HG03097 (cell line): ENCODE measurements around the gene SEPTIN5.

Experiments
- ATAC-seq: cut with Tn5 transposase; IDR thresholded peaks from one replicate; pipeline ENCODE4 v1.9.1; 2021; ENCODE audit not compliant: unreplicated experiment, low FRiP score

Gene SEPTIN5

DNA sequence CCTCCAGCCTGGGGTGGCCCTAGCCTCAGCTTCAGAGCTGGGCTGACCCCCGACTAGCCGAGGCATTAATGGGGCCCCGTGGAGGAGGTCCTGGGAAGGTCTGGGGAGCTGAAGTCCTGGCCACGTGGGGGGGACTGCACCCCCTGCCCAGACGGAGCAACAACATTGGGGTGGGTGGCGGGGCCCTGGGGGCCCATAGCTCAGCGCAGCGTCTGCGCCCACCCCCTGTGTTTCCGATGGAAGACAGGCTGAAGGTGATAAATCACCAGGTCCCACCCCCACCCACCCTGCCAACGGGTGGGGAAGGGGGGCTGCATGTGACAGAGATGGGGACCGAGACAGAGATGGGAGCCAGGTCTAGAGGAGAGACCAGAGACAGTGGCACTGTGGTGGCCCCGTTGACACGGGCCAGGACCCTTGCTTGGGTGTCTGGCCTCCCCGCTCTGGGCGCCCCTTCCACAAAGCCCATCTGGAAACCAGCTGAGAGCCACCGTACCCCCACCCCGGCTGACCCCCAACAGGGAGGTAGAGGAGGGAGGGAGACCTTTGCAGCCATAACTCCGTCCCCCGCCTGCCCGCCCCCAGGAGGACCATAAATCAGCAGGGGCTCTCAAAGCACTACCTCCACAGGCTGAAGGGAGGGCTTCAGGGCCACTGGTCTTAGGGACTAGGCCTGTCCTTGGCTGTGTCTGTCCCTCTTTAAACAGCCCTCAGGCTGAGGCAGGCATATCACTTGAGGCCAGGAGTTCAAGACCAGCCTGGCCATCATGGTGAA lies 17.2 kb downstream of the SEPTIN5 start:
- ATAC-seq: no peak

- ATAC-seq: no peak
These were observed 18.3 kb downstream of the SEPTIN5 start for GRCh38 chr22:19732403-19733113.

DNA sequence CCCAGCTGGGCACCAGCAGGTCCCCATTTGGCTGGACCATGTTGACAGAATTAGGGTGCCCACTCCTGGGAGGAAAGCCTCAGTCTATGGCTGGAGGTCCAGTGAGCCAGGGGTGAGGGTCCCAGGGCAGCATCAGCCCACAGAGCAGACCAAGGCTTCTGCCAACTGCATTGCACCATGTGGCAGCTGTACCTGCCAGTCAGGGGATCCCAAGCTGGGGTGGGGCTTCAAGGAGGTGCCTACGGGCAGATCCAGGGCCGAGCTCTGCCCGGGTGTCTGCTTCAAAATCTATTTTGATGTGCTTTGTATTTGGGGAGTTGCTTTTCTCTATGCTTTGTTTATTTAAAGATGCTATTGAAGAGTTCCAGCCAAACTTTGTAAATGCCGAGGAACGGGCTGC lies 19.5 kb downstream of the SEPTIN5 start:
- no peak for ATAC-seq

DNA sequence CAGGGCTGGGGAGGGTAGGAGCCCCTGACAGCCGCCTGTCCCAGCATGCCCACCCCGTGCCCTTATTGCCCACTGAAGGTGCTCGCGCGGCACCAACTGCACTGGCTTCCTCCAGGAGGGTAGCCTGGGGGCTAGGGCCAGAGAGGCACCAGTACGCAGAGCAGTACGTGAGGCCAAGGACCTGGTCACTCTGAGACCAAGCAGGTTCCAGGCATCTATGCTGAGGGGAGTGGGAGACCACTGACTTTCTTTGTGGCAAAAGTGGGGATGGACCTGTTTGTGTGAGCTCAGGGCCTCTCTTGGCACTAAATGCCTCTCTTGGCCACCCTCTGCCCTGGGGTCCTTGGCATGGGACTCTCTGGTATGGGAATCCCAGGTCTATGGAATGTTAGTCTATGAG lies 19.9 kb downstream of the SEPTIN5 start:
- no peak for ATAC-seq

- ATAC-seq: no peak
These were observed 20.6 kb downstream of the SEPTIN5 start for GRCh38 chr22:19734837-19735382.

- ATAC-seq: no peak
These were observed 21.6 kb downstream of the SEPTIN5 start for GRCh38 chr22:19735665-19736510.

- ATAC-seq: no peak
These were observed 23.8 kb downstream of the SEPTIN5 start for GRCh38 chr22:19737846-19738663.

GRCh38 chr22:19738664-19739447 lies 24.6 kb downstream of the SEPTIN5 start:
- no peak for ATAC-seq

- ATAC-seq: no peak
These were observed 25.2 kb downstream of the SEPTIN5 start for GRCh38 chr22:19739448-19739895.

DNA sequence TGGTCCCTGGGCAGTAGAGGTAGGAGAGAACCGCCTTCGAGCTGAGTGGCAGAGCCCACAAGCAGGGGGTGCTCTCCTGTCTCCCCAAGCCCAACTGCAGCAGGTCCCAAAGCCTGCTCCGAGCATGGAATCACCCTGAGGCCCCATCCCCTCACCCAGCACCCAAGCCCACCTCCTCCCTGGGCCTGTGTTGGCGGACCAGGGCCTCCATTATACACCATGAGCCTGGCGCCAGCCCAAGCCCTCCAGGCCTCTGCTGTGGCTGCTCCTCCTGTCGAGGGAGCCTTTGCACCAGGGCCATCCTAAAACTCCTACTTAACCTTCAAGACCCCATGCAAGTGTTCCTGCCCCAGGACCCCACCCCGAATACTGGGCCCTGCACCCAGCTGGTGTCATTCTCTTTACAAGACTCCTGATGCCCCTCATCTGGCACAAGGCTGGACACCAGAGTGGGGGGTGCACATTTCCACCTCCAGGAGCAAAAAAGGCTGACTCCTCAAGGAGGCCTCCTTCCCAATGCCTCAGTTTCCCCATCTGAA lies 25.7 kb downstream of the SEPTIN5 start:
- ATAC-seq: no peak

DNA sequence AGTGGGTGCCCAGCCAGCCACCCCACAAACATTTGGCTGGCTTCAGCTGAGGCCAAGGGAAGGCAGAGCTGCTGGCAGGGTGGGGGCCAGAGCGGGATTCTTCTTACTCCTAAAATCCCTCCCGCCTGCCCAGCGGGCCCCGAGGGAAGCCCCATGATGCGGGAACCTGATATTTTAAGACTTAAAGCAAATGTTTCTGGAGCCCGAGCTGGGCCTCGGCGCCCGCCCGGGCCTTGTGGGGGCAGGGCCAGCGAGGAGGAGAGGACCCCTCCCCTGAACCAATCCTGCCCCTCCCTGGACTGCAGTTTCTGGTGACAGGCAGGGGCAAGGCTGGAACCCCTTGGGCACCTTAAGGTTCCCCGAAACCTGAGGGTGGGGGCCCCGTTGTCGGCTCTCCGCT lies 26.3 kb downstream of the SEPTIN5 start:
- no peak for ATAC-seq

DNA sequence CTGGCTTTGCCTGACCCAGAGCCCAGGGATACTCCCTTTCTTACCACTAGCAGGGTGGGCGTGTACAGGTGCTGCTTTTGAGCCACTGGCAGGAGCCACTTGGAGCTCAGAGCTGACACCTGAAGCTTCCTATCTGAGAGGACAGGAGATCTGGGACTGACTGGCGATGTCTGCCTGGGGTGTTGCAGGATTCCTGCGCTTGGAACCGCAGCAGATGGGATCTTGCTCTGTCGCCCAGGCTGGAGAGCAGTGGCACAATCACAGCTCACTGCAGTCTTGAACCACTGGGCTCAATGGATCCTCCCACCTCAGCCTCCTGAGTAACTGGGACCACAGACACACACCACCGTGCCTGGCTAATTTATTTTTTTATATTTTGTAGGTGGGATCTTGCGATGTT lies 26.8 kb downstream of the SEPTIN5 start:
- ATAC-seq: no peak

GRCh38 chr22:19742160-19743066 lies 28.1 kb downstream of the SEPTIN5 start:
- ATAC-seq: no peak

DNA sequence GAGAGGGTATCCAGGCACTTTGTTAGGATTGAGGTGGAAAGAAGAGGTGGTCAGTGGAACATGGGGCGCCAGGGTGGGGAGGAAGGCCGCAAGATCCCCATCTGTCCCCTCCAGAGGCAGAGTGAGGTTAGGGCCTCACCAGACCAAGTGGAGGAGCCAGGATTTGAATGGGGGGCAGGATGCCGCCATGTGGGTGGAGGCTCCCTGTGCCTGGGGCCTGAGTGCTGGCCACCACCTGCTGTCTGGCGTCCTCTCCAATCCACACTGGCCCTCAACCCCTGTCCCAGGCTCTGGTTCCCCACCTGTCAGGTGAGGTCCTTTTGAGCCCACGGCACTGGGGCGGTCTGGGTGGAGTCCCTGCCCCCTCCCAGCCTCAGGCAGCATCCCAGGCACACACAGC lies 28.8 kb downstream of the SEPTIN5 start:
- ATAC-seq: no peak

- no peak for ATAC-seq
These were observed 29.3 kb downstream of the SEPTIN5 start for GRCh38 chr22:19743651-19744050.

DNA sequence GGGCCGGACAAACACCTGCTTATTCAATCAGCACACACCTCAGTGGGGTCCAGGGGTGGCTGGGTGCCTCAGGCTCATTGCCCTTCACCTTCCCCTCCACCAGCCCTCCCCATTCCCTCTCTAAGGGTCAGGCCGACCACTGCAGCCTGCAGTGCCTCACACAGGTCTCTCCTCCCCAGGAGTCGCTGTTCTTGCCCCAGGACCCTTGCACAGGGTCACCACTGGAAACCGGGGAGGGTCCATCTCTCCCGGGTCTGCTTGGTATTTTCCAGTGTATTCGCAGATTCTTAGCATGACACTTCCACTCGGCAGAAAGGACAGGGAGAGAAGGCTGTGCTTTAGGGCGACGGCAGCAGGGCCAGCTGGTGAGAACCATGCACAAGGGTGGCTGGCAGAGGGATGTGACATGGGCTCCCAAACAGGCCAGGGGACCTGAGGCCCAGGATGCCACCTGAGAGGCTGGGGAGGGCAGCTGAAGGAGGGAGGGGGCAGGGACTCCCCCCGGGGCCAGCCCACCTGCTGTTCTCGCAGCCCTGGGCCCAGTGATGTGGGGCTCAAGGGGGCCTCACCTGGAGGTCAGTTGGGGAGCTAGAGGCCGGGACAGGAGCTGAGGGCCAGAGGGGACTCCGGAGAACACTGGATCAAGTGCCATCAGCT lies 30.2 kb downstream of the SEPTIN5 start:
- ATAC-seq: no peak
